Epidermal melanocyte (primary cell): Measurements from ENCODE around the gene GLDN.
"Not testable (repeated sequence)": the region's sequence is repeated elsewhere in the genome, so short reads cannot be mapped to it uniquely, and the experiment has no call there.

Experiments
- DNase-seq: peaks from one replicate; pipeline ENCODE4 v3.0.0; 2011; ENCODE audit warnings: low spot score; ENCODE audit not compliant: insufficient read length

The GLDN gene

GRCh38 chr15:51443282-51443914 is 101.9 kb downstream of the GLDN start:
- no peak for DNase-seq

- no peak for DNase-seq
These were observed 102.7 kb downstream of the GLDN start for GRCh38 chr15:51444112-51444511.

GRCh38 chr15:51444807-51445206 is 103.4 kb downstream of the GLDN start:
- no peak for DNase-seq

GRCh38 chr15:51446029-51446744 is 104.7 kb downstream of the GLDN start:
- DNase-seq: not testable (repeated sequence)

GRCh38 chr15:51447855-51448621 is 106.6 kb downstream of the GLDN start:
- no peak for DNase-seq

- DNase-seq: no peak
These were observed 107.4 kb downstream of the GLDN start for GRCh38 chr15:51448622-51449399.

- no peak for DNase-seq
These were observed 108.5 kb downstream of the GLDN start for GRCh38 chr15:51450001-51450400.
